ENCODE measurements around the gene SLC22A23.
"Not testable (repeated sequence)": the region's sequence is repeated elsewhere in the genome, so short reads cannot be mapped to it uniquely, and the experiment has no call there.

The SLC22A23 gene

DNA sequence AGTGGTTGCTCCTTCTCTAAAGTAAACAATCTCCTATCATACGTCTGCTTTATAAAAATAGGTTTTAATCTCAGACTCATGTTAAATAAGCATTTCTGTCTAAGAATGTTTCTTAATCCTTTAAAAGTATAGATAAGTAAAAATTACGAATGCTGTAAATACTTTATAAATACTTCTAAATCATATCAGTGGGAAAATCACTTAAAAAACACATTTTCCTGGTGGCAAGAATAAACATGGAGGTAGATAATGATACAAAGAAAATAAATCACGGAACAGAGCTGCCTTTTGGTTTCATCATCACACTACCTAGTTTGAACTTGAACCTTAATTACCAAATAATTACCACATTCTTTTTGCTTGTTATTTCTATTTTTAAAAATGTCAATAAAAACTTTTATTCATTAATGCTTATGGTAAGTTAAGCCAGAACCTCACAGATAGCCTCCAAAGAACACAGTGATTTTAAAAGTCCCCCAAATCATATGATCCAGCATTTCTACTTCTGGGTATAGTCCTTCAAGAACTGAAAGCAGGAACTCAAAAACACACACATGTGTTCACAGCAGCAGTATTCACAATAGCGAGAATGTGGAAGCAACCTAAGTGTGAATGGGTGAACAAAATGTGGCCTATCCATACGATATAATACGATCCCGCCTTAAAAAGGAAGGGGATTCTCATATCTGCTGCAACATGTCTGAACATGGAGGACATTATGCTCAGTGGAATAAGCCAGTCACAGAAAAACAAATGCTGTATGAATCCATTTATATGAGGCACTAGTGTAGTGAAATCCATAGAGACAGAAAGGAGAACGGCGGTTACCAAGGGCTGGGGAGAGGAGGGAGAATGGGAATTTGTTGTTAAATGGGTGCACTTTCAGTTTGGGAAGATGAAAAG lies 72.4 kb downstream of the SLC22A23 start:
- no peak for DNase-seq

DNA sequence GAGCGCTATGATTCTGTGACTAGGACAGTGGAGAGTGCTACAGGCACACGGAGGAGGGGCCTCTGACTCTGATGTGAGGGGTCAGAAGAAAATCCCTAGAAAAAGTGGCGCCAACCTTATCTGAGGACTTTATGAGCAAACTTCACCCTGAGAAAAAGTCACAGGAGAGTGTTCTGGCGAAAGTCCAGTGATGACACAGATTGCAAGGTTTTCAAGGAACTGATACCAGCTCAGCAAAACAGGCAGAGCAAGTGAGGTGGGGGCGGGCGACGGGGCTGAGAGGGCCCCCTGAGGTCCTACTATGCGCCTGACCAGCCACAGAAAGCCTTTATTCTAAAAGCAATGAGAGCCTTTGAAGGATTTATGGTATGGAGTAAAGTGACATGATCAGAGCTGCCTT lies 73.3 kb downstream of the SLC22A23 start:
- no peak for DNase-seq

DNA sequence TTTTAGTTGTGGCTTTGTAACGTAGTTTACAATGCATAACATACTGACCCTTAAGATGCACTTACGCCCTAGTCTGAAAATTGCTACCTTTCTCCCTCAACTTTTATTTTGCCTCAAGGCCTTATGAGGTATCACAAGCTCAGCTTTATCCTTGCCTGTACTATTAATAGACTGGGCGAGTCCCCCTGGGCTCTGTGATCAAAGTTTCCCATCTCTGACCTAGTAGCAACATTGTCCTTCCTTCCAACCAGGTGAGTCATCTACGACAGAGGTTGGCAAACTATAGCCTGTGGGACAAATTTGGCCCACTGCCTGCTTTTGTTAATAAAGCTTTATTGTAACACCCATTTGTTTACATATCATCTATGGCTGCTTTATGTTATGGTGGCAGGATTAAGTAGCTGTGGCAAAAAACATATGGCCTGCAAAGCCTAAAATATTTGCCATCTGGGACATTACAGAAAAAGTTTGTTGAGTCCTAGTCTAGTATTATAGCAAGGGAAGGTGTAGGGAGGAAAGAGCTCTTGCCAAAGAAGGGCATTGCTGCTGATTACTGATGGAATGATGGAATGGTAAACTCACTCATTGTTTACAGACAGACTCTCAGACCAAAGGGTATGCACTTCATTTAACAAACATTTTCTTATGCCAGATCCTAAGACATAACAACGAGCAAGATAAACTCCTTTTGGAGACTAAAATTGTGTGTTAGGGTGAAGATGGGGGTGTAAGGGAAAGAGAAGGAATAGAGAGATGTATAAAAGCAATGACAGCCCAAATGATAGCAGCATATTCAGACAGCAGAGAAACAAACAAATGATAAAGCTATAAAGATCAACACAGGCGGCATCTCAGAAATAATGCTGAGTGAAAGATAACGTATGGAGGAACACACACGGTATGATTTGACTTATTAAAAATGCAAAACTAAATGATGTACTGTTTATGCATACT lies 74.2 kb downstream of the SLC22A23 start:
- no peak for DNase-seq

DNA sequence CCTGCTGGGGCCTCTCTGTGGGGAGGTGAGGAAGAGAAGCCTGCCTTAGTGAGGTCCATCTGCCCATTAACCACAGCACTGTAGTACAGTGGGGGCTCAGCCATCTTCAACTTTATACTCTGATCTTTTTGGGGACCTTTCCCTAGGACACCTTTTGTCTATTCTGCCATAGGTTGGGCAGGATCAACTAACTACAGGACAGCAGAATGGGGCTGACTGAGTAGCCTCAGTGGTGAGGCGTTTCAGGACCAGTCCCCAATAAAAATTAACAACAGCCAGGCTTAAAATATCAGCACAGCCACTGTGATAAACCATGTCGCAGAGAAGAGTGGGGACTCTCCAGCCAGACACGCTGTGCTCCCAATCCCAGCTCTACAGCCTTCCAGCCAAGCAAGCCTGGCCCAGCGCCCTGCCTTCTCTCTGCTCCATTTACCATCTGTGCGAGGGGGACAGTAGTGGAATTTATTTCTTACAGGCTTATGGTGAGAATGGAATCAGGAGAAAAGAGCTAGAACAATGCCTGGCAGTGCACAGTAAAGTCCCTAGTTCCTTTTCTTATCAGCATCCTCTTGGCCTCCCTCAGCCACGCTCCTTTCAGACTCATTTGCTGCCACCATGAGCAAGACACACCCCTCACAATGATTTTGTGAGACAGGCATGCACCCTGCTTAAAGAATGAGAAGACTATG lies 75.5 kb downstream of the SLC22A23 start:
- no peak for DNase-seq

DNA sequence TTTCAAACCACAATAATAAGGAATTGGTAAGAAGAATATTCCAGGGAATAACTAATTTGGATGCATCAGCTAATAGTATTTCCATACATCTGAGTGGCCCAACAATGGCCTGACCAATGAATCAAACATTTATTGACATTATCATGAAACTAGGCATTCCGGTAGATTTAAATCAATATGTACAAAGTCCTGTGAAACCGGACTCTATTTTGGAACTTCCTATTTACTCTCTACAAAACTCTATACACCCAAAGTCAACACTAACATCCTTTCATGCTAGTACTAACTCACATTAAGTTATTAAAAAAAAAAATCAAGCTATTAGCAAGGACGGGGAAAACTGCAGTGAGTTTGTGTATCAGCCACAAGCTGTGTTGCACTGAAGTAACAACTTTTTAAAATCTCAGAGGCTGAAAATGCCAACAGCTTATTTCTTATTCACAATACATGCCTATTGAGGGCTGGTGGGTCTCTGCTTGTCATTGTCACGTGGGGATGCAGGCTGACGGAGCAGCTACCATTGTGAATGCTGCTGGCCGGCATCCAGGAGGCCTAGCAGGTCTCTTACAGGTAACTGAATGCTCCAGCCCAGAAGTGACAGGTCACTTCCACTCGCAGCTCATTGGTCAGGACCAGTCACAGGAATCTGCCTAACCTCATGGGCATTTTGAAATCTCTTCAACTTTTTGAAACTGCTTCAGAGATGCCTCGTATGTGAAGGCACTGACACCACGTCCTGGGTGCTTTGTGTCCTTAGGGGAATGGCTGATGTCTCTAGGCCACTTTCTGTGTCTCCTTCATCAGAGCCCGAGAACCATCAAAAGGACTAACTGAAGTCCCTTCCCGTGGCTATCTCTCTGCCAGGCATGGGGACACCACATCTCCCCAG lies 76.3 kb downstream of the SLC22A23 start:
- DNase-seq = no peak

DNA sequence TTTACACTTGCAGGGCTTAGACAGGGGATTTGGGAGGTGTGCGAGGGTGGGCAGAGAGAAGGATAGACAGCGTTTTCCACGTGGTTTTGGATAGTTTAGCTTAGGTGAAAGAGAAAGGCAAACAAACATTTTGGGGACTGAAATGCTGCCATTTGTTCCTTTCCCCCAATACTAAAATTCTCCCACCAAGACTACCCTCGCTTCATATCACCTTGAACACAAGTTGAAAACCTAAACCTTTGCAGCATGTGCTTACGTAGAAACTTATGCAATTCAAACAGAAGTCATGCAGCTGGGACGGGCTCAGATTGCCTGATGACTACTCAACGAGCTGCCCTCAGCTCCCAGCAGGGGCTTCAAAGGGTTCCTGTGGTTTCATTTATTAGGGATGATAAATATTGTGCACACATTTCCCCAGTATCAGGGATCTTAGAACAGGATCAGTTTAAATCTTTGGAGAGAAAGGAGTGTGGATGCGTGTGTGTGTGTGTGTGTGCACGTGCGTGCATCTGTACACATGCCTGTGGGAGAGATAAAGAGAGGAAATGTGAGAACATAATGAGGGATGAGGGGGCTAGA lies 77.3 kb downstream of the SLC22A23 start:
- no peak for DNase-seq

DNA sequence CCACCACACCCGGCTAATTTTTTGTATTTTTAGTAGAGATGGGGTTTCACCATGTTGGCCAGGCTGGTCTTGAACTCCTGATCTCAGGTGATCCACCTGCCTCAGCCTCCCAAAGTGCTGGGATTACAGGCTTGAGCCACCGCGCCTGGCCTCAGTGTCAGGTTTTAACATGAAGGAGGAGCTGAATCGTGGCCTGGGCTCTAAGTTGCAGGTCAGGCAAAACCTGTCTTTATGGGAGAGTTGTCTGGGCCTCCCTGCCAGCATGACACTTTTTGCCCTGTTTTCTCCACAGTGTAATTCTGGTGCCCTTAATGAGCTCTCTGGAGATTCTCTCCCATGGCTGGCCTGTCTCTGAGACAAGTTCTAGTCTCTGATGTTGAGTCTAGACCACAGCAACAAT lies 78.0 kb downstream of the SLC22A23 start:
- not testable (repeated sequence) for DNase-seq

DNA sequence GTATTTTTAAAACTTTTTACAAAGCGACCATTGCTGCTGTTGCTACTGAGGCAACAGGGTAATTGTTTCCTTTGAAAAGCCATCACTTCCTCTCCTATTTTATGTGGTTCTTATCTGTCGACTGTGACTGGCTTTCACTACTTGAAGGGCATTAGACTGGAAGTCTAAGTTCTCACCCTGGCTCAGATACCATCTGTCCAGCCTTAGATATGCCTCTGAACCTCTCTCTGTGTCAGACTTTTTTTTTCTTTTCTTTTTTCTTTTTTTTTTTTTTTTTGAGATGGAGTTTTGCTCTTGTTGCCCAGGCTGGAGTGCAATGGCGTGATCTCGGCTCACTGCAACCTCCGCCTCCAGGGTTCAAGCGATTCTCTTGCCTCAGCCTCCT lies 78.5 kb downstream of the SLC22A23 start:
- not testable (repeated sequence) for DNase-seq

DNA sequence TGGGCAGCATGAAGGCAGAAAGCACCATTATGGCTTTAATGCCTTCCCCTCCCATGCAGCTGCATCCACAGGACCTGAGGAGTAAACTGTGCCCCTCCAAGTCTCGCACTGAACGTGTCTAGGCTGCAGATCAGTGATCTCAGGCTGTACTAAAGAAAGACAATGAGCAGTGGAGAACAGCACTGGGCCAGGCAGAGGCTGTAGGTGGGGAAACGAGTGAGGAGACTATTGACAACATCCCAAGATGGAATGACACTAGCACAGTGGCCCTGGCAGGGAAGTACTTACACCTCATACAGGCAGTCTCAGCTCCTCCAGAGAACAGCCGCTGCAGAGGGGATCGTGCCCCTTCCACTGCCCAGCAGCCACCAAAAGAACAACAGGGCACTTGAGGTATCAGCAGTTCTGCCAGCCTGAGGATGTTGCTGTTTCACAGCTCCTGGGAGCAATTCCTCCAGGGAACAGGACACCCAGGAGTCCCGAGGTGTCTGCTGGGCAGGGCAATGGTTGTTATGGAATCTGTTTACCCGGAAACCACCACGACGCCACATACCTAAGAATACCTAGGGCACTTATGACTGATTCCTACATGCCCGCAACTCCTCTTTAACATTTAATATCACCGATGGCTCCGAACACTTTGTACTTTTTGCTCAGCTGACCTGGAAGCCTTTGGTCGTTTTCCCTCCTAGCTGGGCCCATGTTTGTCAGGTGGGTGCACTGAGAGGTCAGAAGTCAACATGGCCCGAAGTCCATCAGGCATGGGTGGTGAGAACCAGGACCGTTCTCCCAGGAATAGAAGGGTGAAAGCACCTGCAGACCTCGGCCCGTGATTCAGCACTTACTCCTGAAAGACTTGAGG lies 79.1 kb downstream of the SLC22A23 start:
- DNase-seq = no peak

DNA sequence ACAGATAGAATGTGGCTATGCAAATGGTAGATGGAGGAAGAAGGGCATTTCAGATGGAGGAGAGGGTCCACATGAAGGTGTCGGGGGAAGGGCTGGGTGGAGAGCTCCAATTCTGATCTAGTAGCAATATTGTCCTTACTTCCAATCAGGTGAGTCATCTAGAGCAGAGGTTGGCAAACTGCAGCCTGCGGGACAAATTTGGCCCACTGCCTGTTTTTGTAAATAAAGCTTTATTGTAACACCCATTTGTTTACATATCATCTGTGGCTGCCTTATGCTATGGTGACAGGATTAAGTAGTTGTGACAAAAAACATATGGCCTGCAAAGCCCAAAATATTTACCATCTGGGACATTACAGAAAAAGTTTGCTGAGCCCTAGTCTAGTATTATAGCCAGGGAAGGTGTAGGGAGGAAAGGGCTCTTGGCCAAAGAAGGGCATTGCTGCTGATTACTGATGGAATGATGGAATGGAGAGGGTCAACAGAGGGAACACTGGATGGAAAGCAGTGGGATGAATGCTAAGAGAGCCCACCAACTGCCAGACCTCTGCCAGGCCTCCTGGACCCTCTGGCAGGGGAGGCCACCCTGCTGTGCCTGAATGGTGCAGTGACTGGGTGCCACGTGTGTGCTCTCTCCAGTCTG lies 79.8 kb downstream of the SLC22A23 start:
- DNase-seq = no peak

DNA sequence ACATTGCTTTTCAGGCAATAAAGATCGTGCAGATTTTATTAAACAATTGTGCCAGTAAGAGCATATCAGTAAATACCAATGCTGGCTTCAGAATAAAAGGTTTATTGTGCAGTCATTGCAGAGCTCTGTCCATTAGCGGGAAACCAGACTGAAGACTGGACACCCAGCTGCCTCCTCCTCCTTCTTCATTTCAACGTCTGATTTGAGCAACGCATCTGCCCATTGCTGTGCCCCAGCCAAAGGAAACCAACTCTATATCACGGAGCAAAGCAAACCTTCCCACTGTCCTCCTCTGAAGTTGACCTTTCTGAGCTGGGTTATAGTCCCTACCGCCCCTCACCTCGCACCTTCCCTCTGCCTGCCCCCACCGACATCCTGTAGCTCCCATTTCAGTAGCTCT lies 80.8 kb downstream of the SLC22A23 start:
- no peak for DNase-seq

DNA sequence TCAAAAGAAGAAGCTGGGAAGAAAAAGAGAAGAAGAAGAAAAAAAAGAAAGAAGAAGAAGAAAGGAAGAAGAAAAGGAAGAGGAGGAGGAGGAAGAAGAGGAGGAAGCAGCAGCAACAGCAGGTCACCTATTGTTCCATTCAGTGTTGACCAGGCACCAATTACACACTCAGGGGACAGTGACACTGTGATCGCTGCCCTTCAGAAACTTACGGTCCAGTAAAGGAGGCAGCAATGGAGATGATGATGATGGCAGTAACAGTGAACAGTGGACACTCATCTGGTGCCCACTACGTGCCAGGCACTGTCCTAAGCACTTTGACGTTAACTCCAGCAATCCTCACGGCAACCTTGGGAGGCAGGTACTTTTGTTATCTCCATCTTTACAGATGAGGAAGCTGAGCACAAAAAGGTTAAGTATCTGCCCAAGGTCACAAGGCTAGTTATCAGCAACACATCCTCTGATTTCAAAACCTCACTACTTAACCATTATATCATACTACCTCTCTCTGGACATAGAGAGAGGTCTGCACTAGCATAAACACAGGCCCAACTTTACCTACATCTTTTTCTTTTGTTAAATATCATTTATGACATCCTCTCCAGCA lies 83.2 kb downstream of the SLC22A23 start:
- no peak for DNase-seq

DNA sequence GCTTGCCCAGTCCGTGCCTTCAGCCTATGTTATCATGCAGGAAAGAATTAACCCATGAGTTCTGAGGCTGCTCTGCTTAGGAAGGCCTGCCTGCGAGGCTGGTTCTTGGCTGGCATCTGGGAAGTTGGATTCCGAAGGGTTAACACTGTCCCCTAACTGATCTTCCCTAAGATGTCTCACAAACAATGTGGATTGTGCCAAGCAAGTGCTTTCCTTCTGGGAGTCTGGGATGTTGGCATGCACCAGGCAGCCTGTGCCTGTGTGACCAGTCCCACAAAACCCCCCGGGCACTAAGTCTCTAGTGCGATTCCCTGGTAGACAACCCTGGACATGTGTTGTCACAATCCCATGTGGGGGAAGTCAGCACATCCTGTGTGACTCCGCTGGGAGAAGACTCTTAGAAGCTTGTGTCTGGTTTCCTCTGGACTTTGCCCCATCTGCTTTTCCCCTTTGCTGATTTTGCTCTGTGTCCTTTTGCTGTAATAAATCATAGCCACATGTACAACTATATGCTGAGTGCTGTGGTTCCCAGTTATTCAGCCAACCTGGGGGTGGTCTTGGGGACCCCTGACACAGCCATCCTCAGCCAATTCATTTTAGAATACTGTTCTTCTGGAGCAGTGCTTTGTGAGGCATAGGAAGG lies 83.8 kb downstream of the SLC22A23 start:
- DNase-seq = no peak

DNA sequence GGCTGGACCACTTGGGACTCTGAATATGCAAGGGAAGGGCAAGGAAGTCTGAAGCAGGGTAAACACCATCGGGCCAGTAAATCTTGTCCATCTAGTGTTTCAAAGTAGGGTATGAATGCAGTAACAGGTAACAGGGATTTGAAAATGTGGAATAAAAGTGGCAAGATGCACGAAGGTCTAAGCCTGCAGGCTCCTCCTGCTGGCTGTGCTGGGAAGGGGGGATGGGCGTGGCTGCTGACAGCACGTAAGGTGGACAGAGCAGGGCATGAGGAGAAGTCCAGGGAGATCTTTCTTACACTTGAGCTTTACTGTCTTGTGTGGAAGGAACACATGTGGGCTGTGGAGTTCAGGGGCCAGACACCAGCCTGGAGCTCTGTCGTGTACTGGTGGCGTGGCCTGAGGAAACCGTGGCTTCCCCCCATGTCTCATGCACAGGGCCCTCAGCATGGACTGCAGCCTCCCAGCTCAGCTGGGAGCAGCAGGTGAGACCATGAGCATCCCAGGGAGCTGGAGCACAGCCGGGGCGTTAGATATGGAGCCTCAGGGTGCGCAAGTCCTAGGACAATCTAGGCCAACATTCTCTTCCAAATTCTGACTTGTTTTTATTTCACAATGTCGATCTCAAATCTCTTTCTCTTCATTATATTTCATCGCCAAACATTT lies 84.5 kb downstream of the SLC22A23 start:
- DNase-seq = no peak

DNA sequence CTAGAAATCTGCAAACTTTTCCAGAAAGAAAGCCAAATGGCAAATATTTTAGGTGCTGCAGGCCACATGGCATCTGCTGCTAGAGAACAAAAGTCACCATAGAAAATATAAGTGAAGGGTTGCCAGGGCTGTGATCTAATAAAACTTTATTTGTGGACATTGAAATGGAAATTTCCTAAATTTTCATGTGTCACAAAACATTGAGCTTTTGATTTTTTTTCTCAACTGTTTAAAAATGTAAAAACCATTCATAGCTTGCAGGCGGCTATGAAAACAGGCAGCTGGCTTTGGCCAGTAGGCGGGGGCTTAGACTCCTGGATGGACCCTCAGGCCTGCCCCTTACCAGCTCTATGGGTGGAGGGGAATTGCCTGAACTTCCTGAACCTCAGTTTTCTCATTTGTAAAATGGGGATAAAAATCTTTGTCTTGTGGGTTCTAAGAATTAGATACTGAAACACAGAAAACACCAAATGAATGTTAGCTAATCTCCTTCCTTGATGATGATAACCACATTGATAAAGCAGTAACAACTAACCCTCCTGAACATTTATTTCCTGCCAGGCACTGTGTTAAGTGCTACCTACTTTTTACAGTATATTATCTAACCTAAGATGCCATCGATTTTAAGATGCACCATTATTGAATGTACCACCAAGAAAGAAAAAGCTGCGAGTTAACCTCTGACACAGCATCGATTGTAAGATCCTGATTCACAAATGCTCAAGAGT lies 85.5 kb downstream of the SLC22A23 start:
- DNase-seq = no peak

DNA sequence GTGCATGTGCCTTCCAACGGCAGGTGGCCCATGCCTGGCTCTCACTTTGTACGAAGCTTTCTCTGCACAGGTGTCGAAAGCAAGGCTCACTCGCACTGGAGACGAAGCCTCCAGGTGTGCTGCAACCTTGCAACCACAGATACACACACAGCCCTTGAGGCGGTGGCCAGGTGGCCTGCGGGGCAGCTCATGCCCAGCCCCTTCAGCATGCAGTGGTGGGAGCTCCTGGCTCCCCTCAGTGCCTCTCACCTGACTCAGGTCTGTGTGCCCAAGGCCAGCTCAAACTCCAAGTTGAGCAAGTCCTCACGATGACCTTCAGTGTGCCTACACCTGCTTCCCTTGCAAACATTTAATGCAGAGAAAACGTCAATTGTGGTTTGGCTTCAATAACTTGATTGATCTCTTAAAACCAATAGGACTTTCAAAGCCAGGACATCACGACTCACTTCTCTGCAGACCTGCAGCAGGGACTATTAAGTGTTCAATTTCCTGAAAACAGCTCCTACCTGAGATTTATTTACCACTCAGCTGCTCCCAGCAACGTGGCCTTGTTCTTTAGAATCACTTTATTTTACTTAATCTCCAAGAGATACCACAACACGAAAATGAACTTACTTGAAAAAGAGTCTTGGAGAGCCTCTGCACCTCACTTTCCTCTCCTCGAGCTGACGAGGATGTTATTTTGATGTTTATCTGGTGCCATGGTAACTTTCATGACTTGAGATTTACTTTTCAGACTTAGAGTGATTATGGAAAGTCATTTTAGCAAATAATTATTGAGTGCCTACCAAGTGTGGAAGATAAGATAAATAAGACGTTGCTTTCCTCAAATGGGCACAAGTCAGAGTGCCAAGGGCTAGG lies 86.3 kb downstream of the SLC22A23 start:
- peak; percentile 23 for DNase-seq

DNA sequence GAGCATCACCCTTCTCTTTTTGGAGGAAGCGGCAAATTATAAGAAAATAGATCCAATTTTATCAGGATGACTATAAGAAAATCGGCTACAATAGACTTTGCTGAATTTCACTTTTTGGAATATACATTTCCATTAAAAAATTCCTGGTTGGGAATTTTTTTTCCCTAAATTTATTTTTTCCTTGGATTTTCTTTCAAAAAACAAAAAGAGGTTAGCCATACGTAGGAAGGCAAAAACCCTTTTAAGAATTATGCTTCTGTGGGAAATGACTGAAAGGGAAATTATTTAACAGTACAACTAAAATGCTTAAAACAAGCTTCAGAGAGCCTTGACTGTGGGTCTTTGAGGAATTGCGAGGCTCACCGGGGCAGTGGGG lies 86.9 kb downstream of the SLC22A23 start:
- DNase-seq = no peak
